ENCODE measurements around the gene CCSER2. TPM values are rescaled to one million over a fixed set of nuclear protein-coding genes. Genes with fewer than 3 reads are reported as not detected.

CCSER2 gene
- polyA plus RNA-seq, 1 of the 3 experiments (the other 2 are of a cell fraction), result 8.5 TPM

- no peak for TF ChIP-seq ZBTB33 (IDR thresholded peaks at IDR 0.05; ENCODE audit: borderline replicate concordance, low read depth)
- no peak for TF ChIP-seq SMC3 (IDR thresholded peaks at IDR 0.05; ENCODE audit: low read depth, low read length)
- no peak for TF ChIP-seq RFX5 (IDR thresholded peaks at IDR 0.05; ENCODE audit: low read length)
Observed at GRCh38 chr10:84367256-84367655, 38.9 kb downstream of the CCSER2 start (continued).

- no peaks in the 10 kb centered on the region for H3K9me3 ChIP-seq
- 89% methylated on average over 1 of the region's 1 CpG for WGBS (ENCODE audit: low lambda C conversion rate)
- H2AFZ ChIP-seq (ENCODE audit: low read depth), result no peak overlapping the region
- H3K9ac ChIP-seq, result no peak overlapping the region
- DNase-seq, result no peak
- no peaks in the 10 kb centered on the region for H3K9me2 ChIP-seq
- H3K79me2 ChIP-seq (ENCODE audit: insufficient read depth), result peaks cover 85% of the 10 kb centered on the region
- H3K36me3 ChIP-seq (replicated peaks in 1 of 2; ENCODE audit: control insufficient read depth in 1 of 2, insufficient read depth in 2 of 2, low read length in 1 of 2), result peaks cover 11 to 22% of the 10 kb centered on the region in 2 experiments
- H3F3A ChIP-seq (replicated peaks; ENCODE audit: insufficient read depth), result peaks cover 6% of the 10 kb centered on the region
- H3K4me3 ChIP-seq (ENCODE audit: low read depth in 2 of 2, low read length in 1 of 2), result no peak overlapping the region
- no peaks in the 10 kb centered on the region for H3K27me3 ChIP-seq (ENCODE audit: insufficient read depth)
- CTCF ChIA-PET, result interaction anchor here (0.6 to 8.8 kb wide), 2 partner anchors 105 to 169 kb away, joined by 3 to 136 read pairs; no protein-coding TSS in a partner anchor
- peaks cover 26% of the 10 kb centered on the region for H4K20me1 ChIP-seq (ENCODE audit: insufficient read depth)
- H3K4me1 ChIP-seq (ENCODE audit: control insufficient read depth in 1 of 2, insufficient read depth in 2 of 2, low read depth in 1 of 2, low read length in 1 of 2), result peaks cover 0 to 6% of the 10 kb centered on the region in 2 experiments; a peak in 2 of 4 replicates
- no peak overlapping the region for H3K27ac ChIP-seq (ENCODE audit: low read depth in 2 of 2, low read length in 1 of 2)
- no peak overlapping the region for H3K4me2 ChIP-seq
- TF ChIP-seq NFIC (IDR thresholded peaks at IDR 0.05; ENCODE audit: borderline replicate concordance) (no peak), REST (IDR thresholded peaks at IDR 0.05; ENCODE audit: low read depth, low read length) (no peak), FOXM1 (IDR thresholded peaks at IDR 0.05; ENCODE audit: low read depth) (no peak), SMC3 (IDR thresholded peaks at IDR 0.05; ENCODE audit: low read depth, low read length) (no peak), YY1 (IDR thresholded peaks at IDR 0.05; ENCODE audit: low read depth) (no peak), NRF1 (IDR thresholded peaks at IDR 0.05; ENCODE audit: low read depth, low read length) (no peak), RFX5 (IDR thresholded peaks at IDR 0.05; ENCODE audit: low read length) (no peak), MEF2A (IDR thresholded peaks at IDR 0.05; ENCODE audit: borderline replicate concordance, low read depth) (no peak), USF1 (IDR thresholded peaks at IDR 0.05; ENCODE audit: borderline replicate concordance, low read depth) (no peak), MAX (IDR thresholded peaks at IDR 0.05; ENCODE audit: low read depth) (no peak), FOSL2 (IDR thresholded peaks at IDR 0.05; ENCODE audit: borderline replicate concordance, low read depth) (no peak), SIN3A (IDR thresholded peaks at IDR 0.05; ENCODE audit: borderline replicate concordance, low read depth, low read length) (no peak), POLR2AphosphoS5 (IDR thresholded peaks at IDR 0.05; ENCODE audit: low read depth, low read length) (no peak), FOXJ3 (CRISPR knock-in tag; IDR thresholded peaks at IDR 0.05) (no peak), RCOR1 (IDR thresholded peaks at IDR 0.05; ENCODE audit: low read length) (no peak), MXI1 (IDR thresholded peaks at IDR 0.05; ENCODE audit: low read depth, low read length) (no peak), GATA2 (CRISPR knock-in tag; IDR thresholded peaks at IDR 0.05) (no peak), TAF1 (IDR thresholded peaks at IDR 0.05; ENCODE audit: borderline replicate concordance, low read depth, low read length) (no peak), RAD21 (IDR thresholded peaks at IDR 0.05; ENCODE audit: low read length) (no peak)
- POLR2A ChIA-PET, result no interaction called here
Observed at GRCh38 chr10:84368828-84369227, 40.4 kb downstream of the CCSER2 start.

Data from SK-N-SH (cell line).